Natural killer cell treated with Interleukin-12 subunit alpha and Interleukin-12 subunit beta and Interleukin-15 and Interleukin-18, amount 100 ng/mL, for 72 hours (primary cell): Measurements from ENCODE around the gene MYOC. TPM values are rescaled to one million over a fixed set of nuclear protein-coding genes. Genes with fewer than 3 reads are reported as not detected.
"Not testable (repeated sequence)": the region's sequence is repeated elsewhere in the genome, so short reads cannot be mapped to it uniquely, and the experiment has no call there.

Experiments used
- ATAC-seq, 2 donors: fragments of 150-1000 bp; cut with Tn5 transposase in 1 of 2; sonication (Bioruptor Pico), chemical (Tn5 transposase) in 1 of 2; 2 replicates each; pipeline ENCODE4 v1.10.0; 2021
- DNase-seq: peaks from one replicate; pipeline ENCODE4 v3.0.0; 2022; ENCODE audit warnings: low spot score
- H3K27ac Mint-ChIP-seq, 2 donors: 1 replicate in 1 of 2; 2 replicates in 1 of 2; pipeline ENCODE4 v1.8.0; 2022; ENCODE audit warnings: mixed read lengths in 2 of 2, mild to moderate bottlenecking in 1 of 2, moderate library complexity in 1 of 2
- H3K27me3 Mint-ChIP-seq, 2 donors: 1 replicate in 1 of 2; 2 replicates in 1 of 2; pipeline ENCODE4 v1.8.0; 2022; ENCODE audit warnings: mixed read lengths in 2 of 2
- H3K36me3 Mint-ChIP-seq: one replicate; pipeline ENCODE4 v1.8.0; 2022; ENCODE audit warnings: mixed read lengths
- H3K4me1 Mint-ChIP-seq, 2 donors: 1 replicate in 1 of 2; 2 replicates in 1 of 2; pipeline ENCODE4 v1.8.0; 2022; ENCODE audit warnings: low read depth in 2 of 2, mixed read lengths in 2 of 2, mild to moderate bottlenecking in 1 of 2
- H3K4me3 Mint-ChIP-seq: one replicate; pipeline ENCODE4 v1.8.0; 2022; ENCODE audit warnings: mixed read lengths
- H3K9me3 Mint-ChIP-seq: 2 replicates; pipeline ENCODE4 v1.8.0; 2022; ENCODE audit warnings: mixed read lengths
- total RNA-seq, 2 donors: library from RNA; stranded (reverse); gene quantifications; one replicate each; pipeline ENCODE4 v1.2.3, GENCODE V29; 2022

Gene MYOC
- total RNA-seq, 2 donors from 2014 or later = not detected

DNA sequence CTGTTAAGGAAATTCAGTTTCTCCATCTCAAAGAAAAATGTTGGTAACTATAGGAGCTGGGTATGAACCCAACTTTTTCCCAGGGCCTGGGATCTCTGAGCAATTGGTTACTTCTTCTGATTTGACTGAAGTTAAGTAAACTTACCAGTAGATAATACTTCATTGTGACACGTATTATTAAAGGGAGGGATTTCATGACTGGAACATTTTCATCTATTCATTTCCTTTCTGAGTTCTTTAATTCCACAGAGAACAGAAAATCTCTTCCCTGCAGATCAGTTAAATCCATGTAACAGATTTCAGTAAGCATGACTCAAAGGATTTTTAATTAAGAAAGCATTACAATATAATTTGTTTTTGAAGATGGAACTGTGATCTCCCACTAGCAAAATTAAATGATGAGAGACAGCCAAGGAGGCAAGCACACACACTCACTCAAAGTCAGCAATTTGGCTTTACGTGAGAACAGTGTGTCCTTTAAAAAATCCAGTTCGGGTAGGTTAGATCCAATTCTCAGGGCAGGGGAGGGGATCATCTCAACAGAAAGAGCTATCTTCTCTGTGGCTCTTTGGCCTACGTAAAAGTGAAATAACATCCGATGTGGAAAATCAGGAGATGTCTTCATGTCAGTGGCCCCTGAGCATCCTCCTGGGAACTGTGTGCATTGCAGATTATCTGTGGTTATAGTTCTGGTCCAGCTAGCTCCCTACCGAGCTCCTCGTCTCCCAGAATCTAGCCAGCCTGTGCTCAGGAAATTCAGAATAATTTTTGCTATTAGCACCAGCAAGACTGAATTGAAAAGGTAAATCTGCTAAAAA, 10.8 kb upstream of the MYOC start:
- DNase-seq (no peak), ATAC-seq (no peak)
- Mint-ChIP-seq H3K36me3 (no peaks in the 10 kb centered on the region), H3K27ac (no peak overlapping the region), H3K9me3 (no peaks in the 10 kb centered on the region), H3K27me3 (peaks cover 9 to 21% of the 10 kb centered on the region in 2 donors), H3K4me1 (no peaks in the 10 kb centered on the region), H3K4me3 (no peak overlapping the region)

DNA sequence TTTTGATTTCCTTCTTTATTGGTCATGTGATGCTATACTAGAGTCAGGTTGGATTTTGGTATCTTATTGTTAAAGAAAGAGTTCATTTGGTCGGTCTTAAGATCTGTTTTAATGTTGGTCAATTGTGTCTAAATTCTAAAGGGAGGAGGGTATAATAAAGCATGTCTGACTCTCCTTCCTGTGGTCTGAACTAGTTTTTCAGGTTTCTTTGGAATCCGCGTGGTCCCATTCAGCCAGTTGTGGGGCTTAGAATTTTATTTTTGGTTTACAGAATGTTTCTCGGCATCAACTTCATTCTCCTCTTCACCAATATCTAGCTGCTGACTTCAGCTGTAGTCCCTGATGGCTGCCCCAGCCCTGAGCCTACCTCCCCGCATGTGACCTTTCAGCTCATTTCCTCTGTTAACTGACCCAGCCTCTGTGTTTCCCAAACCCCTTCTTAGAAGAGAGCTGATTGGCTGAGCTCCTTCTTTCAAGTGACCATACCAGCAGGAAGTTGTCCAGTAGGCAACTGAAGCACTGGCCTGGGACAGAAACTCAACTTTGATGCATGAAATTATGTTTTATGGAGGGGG, 8.7 kb upstream of the MYOC start:
- peaks cover 11 to 28% of the 10 kb centered on the region in 2 donors for H3K27me3 Mint-ChIP-seq
- no peaks in the 10 kb centered on the region for H3K9me3 Mint-ChIP-seq
- H3K4me3 Mint-ChIP-seq = no peak overlapping the region
- no peak overlapping the region for H3K27ac Mint-ChIP-seq
- no peaks in the 10 kb centered on the region for H3K36me3 Mint-ChIP-seq
- no peaks in the 10 kb centered on the region for H3K4me1 Mint-ChIP-seq
- ATAC-seq = no peak
- no peak for DNase-seq

DNA sequence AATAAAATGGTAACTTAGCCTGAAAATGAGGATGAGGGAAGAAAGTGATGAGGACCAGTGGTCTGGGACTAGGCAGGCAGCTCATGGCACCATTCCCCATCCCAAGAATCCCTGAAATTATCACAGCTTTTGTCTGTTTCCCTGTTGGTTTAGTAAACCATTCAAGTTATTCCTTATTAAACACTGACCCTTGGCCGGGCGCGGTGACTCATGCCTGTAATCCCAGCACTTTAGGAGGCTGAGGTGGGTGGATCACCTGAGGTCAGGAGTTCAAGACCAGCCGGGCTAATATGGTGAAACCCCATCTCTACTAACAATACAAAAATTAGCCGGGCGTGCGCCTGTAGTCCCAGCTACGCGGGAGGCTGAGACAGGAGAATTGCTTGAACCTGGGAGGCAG, 3.7 kb upstream of the MYOC start:
- H3K9me3 Mint-ChIP-seq, DNase-seq, H3K27ac Mint-ChIP-seq, ATAC-seq, H3K36me3 Mint-ChIP-seq, H3K4me3 Mint-ChIP-seq, H3K4me1 Mint-ChIP-seq: not testable (repeated sequence)
- peaks cover 22 to 35% of the 10 kb centered on the region in 2 donors for H3K27me3 Mint-ChIP-seq

DNA sequence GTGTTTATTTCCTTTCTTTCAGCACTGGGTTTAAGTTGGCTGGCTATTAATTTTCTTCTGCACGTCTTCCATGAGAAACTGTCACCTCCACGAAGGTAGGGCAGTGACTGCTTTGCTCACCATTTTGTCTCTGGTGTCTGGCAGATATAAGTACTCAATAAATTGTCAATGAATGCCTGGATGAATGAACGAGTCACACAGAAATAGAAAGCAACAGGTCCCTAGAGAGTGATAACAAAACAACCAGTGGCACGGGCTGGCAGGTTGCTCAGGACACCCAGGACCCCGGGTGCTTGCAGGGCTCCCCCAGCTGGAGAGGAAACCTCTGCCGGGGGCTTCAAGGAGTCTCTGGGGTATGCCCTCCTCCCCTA, 3.2 kb upstream of the MYOC start:
- no peaks in the 10 kb centered on the region for H3K9me3 Mint-ChIP-seq
- peaks cover 9 to 10% of the 10 kb centered on the region in 2 donors for H3K4me1 Mint-ChIP-seq
- H3K27me3 Mint-ChIP-seq = peaks cover 23 to 40% of the 10 kb centered on the region in 2 donors
- no peaks in the 10 kb centered on the region for H3K36me3 Mint-ChIP-seq
- DNase-seq (no peak), ATAC-seq (no peak)
- H3K27ac Mint-ChIP-seq = no peak overlapping the region
- H3K4me3 Mint-ChIP-seq = no peak overlapping the region

DNA sequence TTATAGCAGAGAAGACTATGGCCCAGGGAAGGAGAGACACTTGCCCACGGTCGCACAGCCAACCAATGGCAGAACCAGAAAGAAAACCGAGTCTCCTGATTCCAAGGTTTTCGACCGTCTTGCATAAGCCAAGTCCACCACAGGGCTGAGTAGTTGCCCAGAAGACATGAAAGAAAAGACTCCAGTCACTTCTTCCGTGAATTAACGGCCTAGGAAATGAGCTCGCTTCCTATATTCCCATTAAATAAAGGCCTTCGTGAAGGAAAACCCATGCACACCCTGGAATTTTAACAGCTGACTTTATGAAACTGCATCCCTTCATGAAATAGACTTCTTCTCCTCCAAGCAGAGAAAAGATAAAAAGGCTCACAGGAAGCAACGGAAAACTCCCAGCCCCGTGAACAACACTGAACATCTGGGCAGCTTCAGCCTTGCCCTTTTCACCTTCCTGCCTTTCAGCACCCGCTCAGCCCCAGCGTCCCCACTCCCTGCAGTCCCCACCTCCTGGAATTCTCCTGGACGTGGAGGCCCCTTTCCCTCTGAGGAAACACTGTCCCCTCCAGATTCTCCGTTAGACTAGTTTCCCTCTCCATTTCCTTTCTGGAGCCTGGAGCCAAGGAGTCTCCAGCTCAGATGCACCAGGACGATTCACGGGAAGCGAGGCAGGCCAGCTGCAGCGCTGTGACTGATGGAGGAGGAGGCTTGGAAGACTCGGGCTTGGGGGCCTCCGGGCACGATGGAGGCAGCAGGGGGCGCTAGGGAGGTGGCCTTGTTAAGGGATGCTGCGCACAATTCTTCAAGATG, 2.7 kb upstream of the MYOC start:
- Mint-ChIP-seq H3K36me3 (no peaks in the 10 kb centered on the region), H3K27me3 (peaks cover 25 to 42% of the 10 kb centered on the region in 2 donors), H3K9me3 (no peaks in the 10 kb centered on the region), H3K27ac (no peak overlapping the region), H3K4me1 (peaks cover 9 to 10% of the 10 kb centered on the region in 2 donors), H3K4me3 (no peak overlapping the region)
- ATAC-seq = peak; percentile 70 to 77
- DNase-seq = peak; percentile 75

DNA sequence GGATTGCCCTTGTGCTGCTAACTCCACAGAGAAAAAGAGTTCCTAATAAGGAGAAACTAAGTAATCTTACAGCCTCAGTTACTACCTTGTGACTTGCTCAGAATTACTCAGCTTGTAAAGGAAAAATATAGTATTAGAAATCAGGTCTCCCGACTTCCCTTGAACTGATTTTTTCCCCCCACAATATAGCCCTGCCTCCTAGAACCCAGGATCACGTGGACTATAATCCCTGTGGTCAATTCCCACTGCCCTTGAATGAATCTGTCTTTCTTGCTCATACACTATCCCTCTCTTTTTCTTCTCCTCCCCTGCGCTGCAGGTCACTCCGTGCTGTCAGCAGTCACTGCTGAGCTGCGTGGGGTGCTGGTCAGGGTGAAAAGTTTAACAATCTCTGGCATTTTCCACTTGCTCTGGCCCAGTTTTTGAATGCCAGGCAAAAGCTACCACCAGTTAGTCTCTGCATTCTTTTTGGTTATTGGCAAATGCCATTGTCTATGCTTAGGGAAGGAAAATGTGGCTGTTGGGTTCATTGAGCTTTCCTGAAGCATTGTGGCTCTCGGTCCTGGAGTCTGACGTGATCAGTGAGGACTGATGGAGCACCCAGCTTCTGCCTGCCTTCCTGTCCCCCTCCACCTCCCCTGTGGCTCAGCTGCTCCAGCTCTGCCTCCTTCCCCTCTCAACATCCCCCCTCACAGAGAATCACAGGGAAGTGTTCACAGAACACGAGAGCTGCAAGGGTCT, 1.9 kb upstream of the MYOC start:
- Mint-ChIP-seq H3K4me1 (peaks cover 9 to 10% of the 10 kb centered on the region in 2 donors), H3K27me3 (peaks cover 25 to 42% of the 10 kb centered on the region in 2 donors), H3K4me3 (no peak overlapping the region), H3K27ac (no peak overlapping the region), H3K9me3 (no peaks in the 10 kb centered on the region), H3K36me3 (no peaks in the 10 kb centered on the region)
- DNase-seq = no peak
- no peak for ATAC-seq

DNA sequence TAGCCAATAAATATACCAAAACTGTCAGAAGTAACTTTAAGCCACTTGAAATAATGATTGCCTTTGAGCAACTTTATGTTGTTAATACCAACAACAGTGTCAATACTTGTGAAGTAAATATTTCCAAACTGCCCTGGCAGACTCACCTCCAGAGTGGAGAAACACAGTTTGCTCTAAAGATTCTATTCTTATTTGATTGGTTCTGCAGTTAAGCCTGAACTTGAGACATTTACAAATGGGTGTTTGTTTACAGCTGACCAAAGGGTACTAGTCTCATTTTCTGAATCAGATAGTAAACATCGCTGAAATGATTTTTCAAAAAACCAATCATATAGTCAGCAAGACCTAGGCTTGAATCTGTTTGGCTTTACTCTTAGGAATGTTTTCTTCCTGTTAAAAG, 1.3 kb upstream of the MYOC start:
- DNase-seq = no peak
- no peak for ATAC-seq
- Mint-ChIP-seq H3K36me3 (no peaks in the 10 kb centered on the region), H3K4me1 (peaks cover 9 to 10% of the 10 kb centered on the region in 2 donors), H3K9me3 (no peaks in the 10 kb centered on the region), H3K27me3 (peaks cover 25 to 42% of the 10 kb centered on the region in 2 donors), H3K4me3 (no peak overlapping the region), H3K27ac (no peak overlapping the region)

DNA sequence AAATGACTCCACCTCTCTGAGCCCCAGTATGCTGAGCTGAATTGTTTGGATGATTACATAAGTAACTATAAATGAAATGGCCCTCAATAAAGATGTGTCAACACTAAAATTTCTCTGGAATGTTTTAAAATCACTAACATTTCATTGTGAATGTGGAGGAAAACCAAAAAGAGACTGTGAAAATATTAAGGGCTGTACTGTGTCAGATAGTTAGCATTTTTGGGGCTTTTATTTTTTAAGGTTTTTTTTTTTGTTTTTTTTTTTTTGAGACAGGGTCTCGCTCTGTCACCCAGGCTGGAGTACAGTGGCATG, 6.3 kb downstream of the MYOC start:
- Mint-ChIP-seq H3K9me3 (no peaks in the 10 kb centered on the region), H3K4me3 (no peak overlapping the region), H3K27ac (no peak overlapping the region), H3K36me3 (no peaks in the 10 kb centered on the region), H3K4me1 (peaks cover 4 to 10% of the 10 kb centered on the region in 2 donors), H3K27me3 (peaks cover 2 to 7% of the 10 kb centered on the region in 2 donors)
- ATAC-seq = no peak
- DNase-seq = no peak

DNA sequence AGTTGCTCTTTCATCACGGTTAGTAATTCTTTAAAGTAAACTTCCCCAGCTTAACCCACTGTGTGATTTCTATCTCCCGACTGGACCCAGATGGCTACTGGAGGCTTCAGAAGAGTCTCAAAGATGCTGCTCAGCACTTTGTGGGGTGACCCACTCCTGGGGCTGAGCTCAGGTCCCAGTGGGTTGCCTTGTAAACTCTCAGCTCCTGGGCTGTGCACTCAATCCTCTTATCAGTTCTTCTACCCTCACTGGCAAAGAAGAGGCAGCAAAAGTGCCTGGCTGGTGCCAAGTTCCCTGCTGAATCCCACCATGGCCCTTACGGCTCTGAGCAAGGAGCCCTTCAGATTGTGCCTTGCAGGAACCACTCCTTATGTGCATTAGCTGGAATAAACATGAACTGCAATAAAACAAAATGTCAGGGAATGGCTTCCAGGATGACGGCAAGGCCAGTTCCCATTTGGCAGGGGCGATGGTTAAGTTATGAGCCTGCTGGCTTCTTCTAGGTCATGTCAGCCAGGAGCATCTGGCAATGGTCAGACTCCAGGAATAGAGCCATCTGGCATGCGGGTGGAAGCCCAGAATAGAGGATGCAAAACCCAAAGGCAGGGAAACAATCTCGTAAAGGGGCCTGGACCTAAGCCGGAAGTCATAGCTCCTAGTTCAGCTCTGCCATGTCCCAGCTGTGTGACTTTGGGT, 6.8 kb downstream of the MYOC start:
- Mint-ChIP-seq H3K36me3 (no peaks in the 10 kb centered on the region), H3K9me3 (no peaks in the 10 kb centered on the region), H3K27ac (peak overlapping the region in 1 of 2 donors; percentile 19), H3K27me3 (peaks cover 2% of the 10 kb centered on the region in 2 donors), H3K4me3 (no peak overlapping the region), H3K4me1 (peaks cover 4 to 10% of the 10 kb centered on the region in 2 donors)
- DNase-seq (no peak), ATAC-seq (no peak)

DNA sequence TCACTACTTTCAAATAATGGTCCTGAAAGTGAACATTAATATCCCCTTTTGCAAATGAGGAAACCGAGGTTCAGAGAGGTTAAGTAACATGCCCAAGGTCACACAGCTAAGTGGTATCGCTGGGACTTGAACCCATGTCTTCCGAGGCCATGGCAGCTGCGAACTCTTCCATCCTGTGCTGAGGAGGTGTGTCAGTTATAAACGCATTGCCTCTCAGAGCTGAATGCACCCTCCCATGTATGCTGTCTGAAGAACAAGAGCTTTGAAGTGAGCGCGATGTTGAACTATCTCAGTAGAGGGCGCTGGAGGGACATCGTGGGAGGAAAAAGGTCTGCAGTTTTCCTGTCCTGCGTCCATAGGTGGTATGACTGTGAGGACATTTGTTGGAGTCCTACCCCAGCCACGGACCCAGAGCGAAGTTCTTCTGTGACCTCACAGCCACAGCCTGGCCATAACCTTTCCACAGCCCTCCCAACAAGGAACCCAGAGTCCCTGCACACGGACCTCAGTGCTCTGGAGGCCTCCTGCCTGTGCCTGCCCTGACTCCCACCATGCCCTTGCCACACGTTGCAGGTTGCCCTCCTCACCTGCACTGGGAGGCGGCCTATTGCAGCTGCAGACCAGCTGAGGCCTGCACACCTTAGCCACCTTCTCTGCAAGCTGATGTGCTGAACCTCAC, 7.5 kb downstream of the MYOC start:
- no peaks in the 10 kb centered on the region for H3K9me3 Mint-ChIP-seq
- peaks cover 4 to 10% of the 10 kb centered on the region in 2 donors for H3K4me1 Mint-ChIP-seq
- peak overlapping the region in 1 of 2 donors; percentile 19 for H3K27ac Mint-ChIP-seq
- ATAC-seq = peak; percentile 71 to 79
- no peak overlapping the region for H3K4me3 Mint-ChIP-seq
- H3K36me3 Mint-ChIP-seq = no peaks in the 10 kb centered on the region
- no peaks in the 10 kb centered on the region for H3K27me3 Mint-ChIP-seq
- peak; percentile 63 for DNase-seq

DNA sequence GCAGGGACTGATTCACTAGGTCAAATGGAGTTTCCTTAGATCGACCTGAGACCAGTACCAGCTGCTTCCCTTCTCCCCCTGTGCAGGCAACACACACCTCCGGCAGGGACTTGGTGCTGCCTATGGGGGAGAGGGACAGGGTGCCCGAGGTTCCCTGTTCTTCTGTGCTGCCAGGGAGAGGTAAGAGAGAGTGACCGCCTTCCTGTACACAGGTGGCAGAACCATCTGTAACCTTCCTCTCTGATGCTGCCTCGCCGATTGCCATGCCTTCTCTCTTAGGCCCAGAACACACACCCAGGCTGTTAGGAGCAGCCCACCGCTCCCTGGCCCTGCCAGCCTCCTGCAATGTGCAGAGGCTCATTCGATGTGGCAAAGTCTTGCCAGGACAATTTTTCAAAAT, 9.3 kb downstream of the MYOC start:
- Mint-ChIP-seq H3K27ac (no peak overlapping the region), H3K9me3 (no peaks in the 10 kb centered on the region), H3K4me3 (no peak overlapping the region), H3K4me1 (peaks cover 4 to 10% of the 10 kb centered on the region in 2 donors), H3K36me3 (no peaks in the 10 kb centered on the region), H3K27me3 (no peaks in the 10 kb centered on the region)
- ATAC-seq = no peak
- no peak for DNase-seq

DNA sequence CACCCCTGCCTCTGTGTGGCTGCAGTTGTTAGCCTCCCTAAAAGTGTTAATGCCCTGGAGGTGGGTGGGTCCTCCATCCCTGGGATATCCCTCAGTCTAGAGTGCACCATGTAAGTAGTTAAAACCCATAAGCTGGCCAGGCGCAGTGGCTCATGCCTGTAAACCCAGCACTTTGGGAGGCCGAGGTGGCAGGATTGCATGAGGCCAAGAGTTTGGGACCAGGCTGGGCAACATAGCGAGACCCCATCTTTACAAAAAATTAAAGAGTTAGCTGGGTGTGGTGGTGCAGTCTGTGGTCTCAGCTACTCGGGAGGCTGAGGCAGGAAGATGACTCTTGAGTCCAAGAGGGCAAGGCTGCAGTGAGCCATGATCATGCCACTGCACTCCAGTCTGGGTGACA, 10.3 kb downstream of the MYOC start:
- ATAC-seq (no peak), DNase-seq (no peak)
- Mint-ChIP-seq H3K4me1 (peaks cover 4 to 10% of the 10 kb centered on the region in 2 donors), H3K9me3 (no peaks in the 10 kb centered on the region), H3K36me3 (no peaks in the 10 kb centered on the region), H3K27ac (no peak overlapping the region), H3K27me3 (no peaks in the 10 kb centered on the region), H3K4me3 (no peak overlapping the region)
